Caco-2 (cell line): ENCODE measurements around the gene FBXO28. TPM values are rescaled to one million over a fixed set of nuclear protein-coding genes. Genes with fewer than 3 reads are reported as not detected.

ENCODE experiments used
- BruUV-seq: library from RNA; stranded (reverse); fragments of 400-500 nt; replicated peaks from 2 replicates; lab custom pipeline; 2021; lab: Mats Ljungman, UMichigan
- CTCF ChIA-PET: fragments of 300-600 bp; sonication (Branson Sonifier 250); formaldehyde crosslinking; loops from one replicate; lab custom pipeline; 2022; ENCODE audit warnings: antibody characterized with exemption; lab: Charles Lee
- POLR2A ChIA-PET: fragments of 300-600 bp; sonication (Branson Sonifier 250); formaldehyde crosslinking; loops from one replicate; lab custom pipeline; 2022; ENCODE audit warnings: antibody characterized with exemption; lab: Charles Lee
- DNase-seq, 2 experiments: peaks; one replicate each; pipeline versions ENCODE4 v3.0.0 to v3.0.0-alpha.2; 2020 to 2022
- H3K27me3 ChIP-seq: replicated peaks from 2 replicates; pipeline ENCODE4 v1.6.0; 2011; ENCODE audit warnings: low read length; ENCODE audit not compliant: control insufficient read depth, insufficient read depth
- H3K36me3 ChIP-seq: 2 replicates; pipeline ENCODE4 v1.5.1; 2011; ENCODE audit warnings: low read length; ENCODE audit not compliant: control insufficient read depth, insufficient read depth
- H3K4me1 ChIP-seq: fragments of 250-450 bp; sonication (Bioruptor Pico); 2 replicates; pipeline ENCODE4 v1.5.1; 2020; ENCODE audit warnings: mild to moderate bottlenecking
- H3K4me3 ChIP-seq: 2 replicates; pipeline ENCODE4 v1.5.1; 2011; ENCODE audit warnings: low read depth, mild to moderate bottlenecking, control low read depth, low read length
- H3K9me3 ChIP-seq: fragments of 250-450 bp; sonication (Bioruptor Pico); 2 replicates; pipeline ENCODE4 v1.5.1; 2020; ENCODE audit warnings: mild to moderate bottlenecking, moderate library complexity
- H3K27ac Mint-ChIP-seq: one replicate; pipeline ENCODE4 v1.8.0; 2022; ENCODE audit warnings: mixed read lengths; ENCODE audit not compliant: unreplicated experiment
- H3K27me3 Mint-ChIP-seq: one replicate; pipeline ENCODE4 v1.8.0; 2022; ENCODE audit warnings: mixed read lengths; ENCODE audit not compliant: insufficient read depth, unreplicated experiment
- H3K36me3 Mint-ChIP-seq: one replicate; pipeline ENCODE4 v1.8.0; 2022; ENCODE audit warnings: mild to moderate bottlenecking, mixed read lengths; ENCODE audit not compliant: insufficient read depth, unreplicated experiment
- H3K4me1 Mint-ChIP-seq: one replicate; pipeline ENCODE4 v1.8.0; 2022; ENCODE audit warnings: low read depth, mixed read lengths; ENCODE audit not compliant: unreplicated experiment
- H3K4me3 Mint-ChIP-seq: one replicate; pipeline ENCODE4 v1.8.0; 2022; ENCODE audit warnings: mild to moderate bottlenecking, moderate library complexity, mixed read lengths; ENCODE audit not compliant: unreplicated experiment
- H3K9me3 Mint-ChIP-seq: one replicate; pipeline ENCODE4 v1.8.0; 2022; ENCODE audit warnings: mixed read lengths; ENCODE audit not compliant: unreplicated experiment
- intact Hi-C: fragments of 100-400 bp; cut with micrococcal nuclease; formaldehyde crosslinking; loops from one replicate; pipeline ENCODE4 v1.10.0; 2022; ENCODE audit not compliant: unreplicated experiment
- total RNA-seq: library from RNA; stranded (reverse); gene quantifications from 2 replicates; pipeline ENCODE4 v1.2.3, GENCODE V29; 2022
- TF ChIP-seq, protein P1 (sequence below), 2 experiments: fragments of 200-600 bp in 1 of 2; IDR thresholded peaks; 1 replicate in 1 of 2; 2 replicates in 1 of 2; pipeline versions ENCODE4 v1.5.1 to v1.8.0; 2011 to 2022; ENCODE audit warnings: antibody characterized with exemption in 1 of 2, control low read depth in 1 of 2, inconsistent platforms in 1 of 2, low read depth in 1 of 2, low read length in 1 of 2, mild to moderate bottlenecking in 1 of 2, moderate library complexity in 1 of 2; ENCODE audit not compliant: insufficient read depth in 1 of 2, severe bottlenecking in 1 of 2, unreplicated experiment in 1 of 2

The FBXO28 gene
- total RNA-seq, 1 experiment from 2014 or later, result 31.3 TPM

- ChIA-PET CTCF (no interaction called here), POLR2A (no interaction called here)
- H3K9me3 ChIP-seq, result no peaks in the 10 kb centered on the region
- DNase-seq, result no peak
- intact Hi-C loops, result no loop called here
- BruUV-seq, result no TSS peak
- no peaks in the 10 kb centered on the region for H3K27me3 ChIP-seq
- TF ChIP-seq, protein P1, sequence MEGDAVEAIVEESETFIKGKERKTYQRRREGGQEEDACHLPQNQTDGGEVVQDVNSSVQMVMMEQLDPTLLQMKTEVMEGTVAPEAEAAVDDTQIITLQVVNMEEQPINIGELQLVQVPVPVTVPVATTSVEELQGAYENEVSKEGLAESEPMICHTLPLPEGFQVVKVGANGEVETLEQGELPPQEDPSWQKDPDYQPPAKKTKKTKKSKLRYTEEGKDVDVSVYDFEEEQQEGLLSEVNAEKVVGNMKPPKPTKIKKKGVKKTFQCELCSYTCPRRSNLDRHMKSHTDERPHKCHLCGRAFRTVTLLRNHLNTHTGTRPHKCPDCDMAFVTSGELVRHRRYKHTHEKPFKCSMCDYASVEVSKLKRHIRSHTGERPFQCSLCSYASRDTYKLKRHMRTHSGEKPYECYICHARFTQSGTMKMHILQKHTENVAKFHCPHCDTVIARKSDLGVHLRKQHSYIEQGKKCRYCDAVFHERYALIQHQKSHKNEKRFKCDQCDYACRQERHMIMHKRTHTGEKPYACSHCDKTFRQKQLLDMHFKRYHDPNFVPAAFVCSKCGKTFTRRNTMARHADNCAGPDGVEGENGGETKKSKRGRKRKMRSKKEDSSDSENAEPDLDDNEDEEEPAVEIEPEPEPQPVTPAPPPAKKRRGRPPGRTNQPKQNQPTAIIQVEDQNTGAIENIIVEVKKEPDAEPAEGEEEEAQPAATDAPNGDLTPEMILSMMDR (IDR thresholded peaks at IDR 0.05; ENCODE audit: insufficient read depth in 1 of 2, low read depth in 1 of 2, low read length in 1 of 2, severe bottlenecking in 1 of 2, unreplicated experiment in 1 of 2), result no peak
- H3K4me3 ChIP-seq, result no peak overlapping the region
- Mint-ChIP-seq H3K4me1 (no peaks in the 10 kb centered on the region), H3K27ac (peak overlapping the region; percentile 32), H3K36me3 (peaks cover 12% of the 10 kb centered on the region), H3K9me3 (no peaks in the 10 kb centered on the region), H3K27me3 (no peaks in the 10 kb centered on the region), H3K4me3 (no peak overlapping the region)
- peaks cover 26% of the 10 kb centered on the region for H3K4me1 ChIP-seq
- no peaks in the 10 kb centered on the region for H3K36me3 ChIP-seq
Observed at GRCh38 chr1:224199679-224200078, 85.8 kb downstream of the FBXO28 start.

DNA sequence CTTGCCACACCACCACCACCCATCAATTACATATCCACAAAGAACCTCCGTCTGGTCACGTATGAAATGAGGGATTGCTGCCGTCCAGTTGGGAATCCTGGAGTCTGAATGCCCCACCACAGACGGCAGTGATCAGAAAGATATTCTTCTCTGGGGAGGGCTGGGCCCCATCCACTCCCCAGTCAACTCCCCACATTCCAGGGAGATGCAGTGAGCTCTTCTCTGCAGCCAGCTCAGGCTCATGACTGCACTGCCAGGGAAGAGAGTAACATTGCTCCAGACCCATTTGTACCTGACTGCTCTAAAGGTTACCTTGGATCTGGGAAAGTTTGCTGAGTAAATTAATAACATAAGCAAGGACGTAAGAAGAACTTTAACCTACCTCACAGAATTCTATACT is 87.5 kb downstream of the FBXO28 start:
- Mint-ChIP-seq H3K4me3 (no peak overlapping the region), H3K9me3 (no peaks in the 10 kb centered on the region), H3K27ac (no peak overlapping the region), H3K36me3 (no peaks in the 10 kb centered on the region), H3K27me3 (no peaks in the 10 kb centered on the region), H3K4me1 (peaks cover 8% of the 10 kb centered on the region)
- BruUV-seq, result no TSS peak
- ChIA-PET POLR2A (no interaction called here), CTCF (no interaction called here)
- intact Hi-C loops, result no loop called here
- DNase-seq, result no peak
- Histone ChIP-seq H3K27me3 (no peaks in the 10 kb centered on the region), H3K36me3 (no peaks in the 10 kb centered on the region), H3K4me1 (peaks cover 25% of the 10 kb centered on the region), H3K4me3 (no peak overlapping the region), H3K9me3 (no peaks in the 10 kb centered on the region)
- TF ChIP-seq, protein P1 (IDR thresholded peaks at IDR 0.05; ENCODE audit: insufficient read depth in 1 of 2, low read depth in 1 of 2, low read length in 1 of 2, severe bottlenecking in 1 of 2, unreplicated experiment in 1 of 2), result no peak

GRCh38 chr1:224201853-224202252 is 87.9 kb downstream of the FBXO28 start:
- TF ChIP-seq, protein P1 (IDR thresholded peaks at IDR 0.05; ENCODE audit: insufficient read depth in 1 of 2, low read depth in 1 of 2, low read length in 1 of 2, severe bottlenecking in 1 of 2, unreplicated experiment in 1 of 2), result no peak
- H3K36me3 ChIP-seq, result no peaks in the 10 kb centered on the region
- DNase-seq, result no peak
- H3K27me3 ChIP-seq, result no peaks in the 10 kb centered on the region
- Mint-ChIP-seq H3K27ac (no peak overlapping the region), H3K27me3 (no peaks in the 10 kb centered on the region), H3K9me3 (no peaks in the 10 kb centered on the region), H3K4me3 (no peak overlapping the region), H3K36me3 (no peaks in the 10 kb centered on the region), H3K4me1 (peaks cover 8% of the 10 kb centered on the region)
- H3K4me1 ChIP-seq, result peaks cover 20% of the 10 kb centered on the region
- ChIA-PET POLR2A (no interaction called here), CTCF (no interaction called here)
- no peak overlapping the region for H3K4me3 ChIP-seq
- BruUV-seq, result no TSS peak
- intact Hi-C loops, result no loop called here
- no peaks in the 10 kb centered on the region for H3K9me3 ChIP-seq
